UCSD-AML1 (cell line): ENCODE data around the gene GYPC.
A peak's percentile ranks its signal among the peaks of the same experiment; 100 is the strongest.

Source experiments
- DNase-seq: peaks from one replicate; lab custom pipeline; 2025; ENCODE audit not compliant: unreplicated experiment; lab: John Stamatoyannopoulos, UW

GYPC gene

DNA sequence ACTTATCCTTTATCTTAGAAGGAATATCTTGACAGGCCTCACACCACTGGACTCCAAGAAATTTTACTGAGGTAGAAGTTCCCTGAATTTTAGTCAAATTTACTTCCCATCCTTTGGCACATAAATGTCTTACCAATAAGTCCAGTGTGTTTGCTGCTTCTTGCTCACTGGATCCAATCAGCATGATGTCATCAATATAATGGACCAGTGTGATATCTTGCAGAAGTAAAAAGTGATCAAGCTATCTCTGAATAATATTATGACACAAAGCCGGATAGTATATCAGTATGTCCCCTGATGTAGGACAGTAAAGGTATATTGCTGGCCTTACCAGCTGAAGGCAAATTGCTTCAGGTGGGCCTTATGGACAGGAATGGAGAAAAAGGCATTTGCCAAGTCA lies 6.9 kb upstream of the GYPC start:
- DNase-seq = no peak

DNA sequence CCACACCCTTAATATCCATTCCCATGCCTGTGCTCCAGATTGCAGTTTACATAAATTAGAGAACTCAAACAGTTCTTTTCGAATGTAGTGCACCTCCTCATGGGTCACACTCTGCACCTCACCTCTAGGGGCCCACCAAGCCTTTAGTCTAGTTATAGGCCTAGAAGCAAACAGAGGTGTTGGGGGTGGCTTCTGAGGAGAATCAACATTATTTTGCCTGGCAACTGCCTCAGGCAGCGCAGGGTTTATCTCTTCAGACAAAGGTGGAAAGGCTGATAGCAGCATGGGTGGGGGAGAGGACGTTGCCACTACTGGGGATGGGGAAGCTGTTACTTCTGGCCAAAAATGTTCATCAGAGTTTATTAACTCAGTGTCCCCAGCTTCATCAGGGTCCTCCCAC lies 5.0 kb upstream of the GYPC start:
- DNase-seq = no peak

DNA sequence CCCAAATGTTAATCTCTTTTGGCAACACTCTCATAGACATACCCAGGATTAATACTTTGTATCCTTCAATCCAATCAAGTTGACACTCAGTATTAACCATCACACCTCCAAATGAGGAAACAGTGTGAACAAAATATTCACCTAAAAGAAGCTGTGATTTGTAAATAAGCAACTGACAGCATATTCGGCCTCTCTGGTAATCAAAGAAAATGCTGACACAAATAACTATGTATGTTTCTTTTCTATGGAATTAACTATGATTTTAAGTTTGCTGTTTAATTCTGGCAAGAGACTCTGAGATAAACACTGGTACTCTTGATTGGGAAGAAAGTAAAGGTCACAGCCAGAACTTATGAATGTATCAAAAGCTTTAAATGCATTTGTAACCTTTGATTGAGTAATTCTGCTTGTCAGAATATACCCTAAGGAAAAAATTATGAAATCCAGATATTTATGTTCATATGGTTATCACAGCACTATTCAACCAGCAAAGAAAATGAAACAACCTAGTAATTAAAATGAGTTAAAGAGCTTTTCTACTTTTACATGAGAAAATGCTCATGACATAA lies 3.6 kb upstream of the GYPC start:
- DNase-seq = no peak

DNA sequence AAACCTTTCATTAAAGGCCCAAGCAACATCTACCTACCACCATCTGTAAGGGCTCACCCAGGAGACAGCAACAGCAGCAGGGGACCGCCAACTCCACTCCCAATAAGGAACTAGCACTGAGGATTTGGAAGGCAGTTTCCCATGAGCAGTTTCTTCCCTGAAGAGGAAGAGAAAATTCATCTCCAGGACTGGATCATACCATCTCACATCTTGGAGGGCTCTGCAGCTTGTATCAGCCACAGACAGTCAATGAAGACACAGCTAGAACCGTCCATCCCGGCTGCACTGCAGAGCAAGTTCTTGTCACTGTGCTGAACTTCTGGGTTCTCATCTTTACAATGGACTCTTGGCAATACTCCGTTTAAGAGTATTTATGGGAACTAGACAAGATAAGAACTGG lies 2.8 kb upstream of the GYPC start:
- no peak for DNase-seq

DNA sequence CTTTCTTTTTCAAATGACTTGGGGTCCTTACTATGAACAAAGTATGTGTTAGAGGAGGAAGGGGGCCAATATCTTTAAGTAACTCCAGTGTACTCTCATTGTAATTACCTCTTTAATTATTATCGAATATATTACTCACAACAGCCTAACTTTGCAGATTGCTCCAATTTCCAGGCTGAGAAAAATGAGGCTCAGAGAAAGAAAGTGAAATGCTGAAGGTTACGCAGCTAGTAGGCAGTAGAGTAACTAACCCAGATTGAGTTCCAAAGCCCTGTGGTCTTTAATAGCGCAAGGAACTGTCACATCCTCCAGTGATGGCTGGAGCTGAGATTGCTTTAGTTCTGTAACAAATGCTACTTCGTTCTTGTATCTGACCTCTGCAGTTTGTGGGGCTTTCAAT lies 2.2 kb upstream of the GYPC start:
- no peak for DNase-seq

DNA sequence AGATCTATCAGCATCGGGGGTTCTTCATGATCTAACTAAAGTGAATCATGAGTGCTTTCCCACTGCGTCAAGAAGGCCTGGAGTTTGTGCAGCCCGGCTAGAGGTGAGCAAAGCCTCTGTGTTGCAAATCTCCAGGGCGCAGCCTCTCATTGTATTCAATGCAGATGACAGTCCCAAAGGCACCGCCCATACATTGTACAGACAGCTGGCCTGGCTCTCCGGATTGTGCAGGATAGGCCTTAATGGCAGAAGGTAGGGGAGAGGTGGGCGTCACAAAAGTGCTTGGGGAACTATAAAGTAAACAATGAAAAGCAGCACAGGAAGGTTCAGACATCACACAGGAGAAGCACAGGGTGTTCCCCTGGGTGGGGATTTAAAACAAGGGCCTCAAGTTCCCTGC lies 907 bp upstream of the GYPC start:
- DNase-seq = no peak

DNA sequence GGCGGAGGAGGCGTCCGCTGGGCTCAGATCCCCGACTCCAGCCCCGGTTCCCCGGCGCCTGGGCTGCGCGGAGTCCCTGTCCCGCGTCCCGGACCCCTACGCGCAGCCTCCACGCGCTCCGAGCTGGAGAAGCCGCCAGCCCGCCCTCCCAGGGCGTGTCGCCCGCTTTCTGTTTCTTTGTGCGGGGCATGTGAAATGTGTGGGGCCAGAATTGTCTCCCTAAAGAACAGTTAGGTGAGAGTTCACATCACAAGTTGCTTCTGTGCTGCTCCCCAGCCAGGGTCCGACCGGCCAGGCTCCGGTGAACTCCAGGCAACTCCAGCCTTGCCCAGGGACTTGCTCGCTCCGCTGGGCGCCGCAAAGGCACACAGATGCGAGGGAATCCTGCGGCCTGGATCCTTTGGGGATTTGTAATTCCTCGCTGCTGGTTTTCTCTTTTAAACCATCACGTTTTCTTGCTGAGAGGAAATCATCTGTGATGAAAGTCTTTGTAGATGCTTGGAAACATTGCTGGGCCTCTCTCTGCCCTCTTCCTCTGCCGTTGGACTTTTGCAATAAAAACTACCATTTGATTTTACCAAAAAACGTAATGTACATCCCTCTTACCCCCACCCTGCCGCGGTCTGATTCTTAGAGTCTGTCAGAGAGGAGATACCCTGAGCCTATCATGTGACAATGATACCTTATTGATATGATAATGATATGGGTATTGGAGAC lies 631 bp downstream of the GYPC start:
- DNase-seq = peak; percentile 64

DNA sequence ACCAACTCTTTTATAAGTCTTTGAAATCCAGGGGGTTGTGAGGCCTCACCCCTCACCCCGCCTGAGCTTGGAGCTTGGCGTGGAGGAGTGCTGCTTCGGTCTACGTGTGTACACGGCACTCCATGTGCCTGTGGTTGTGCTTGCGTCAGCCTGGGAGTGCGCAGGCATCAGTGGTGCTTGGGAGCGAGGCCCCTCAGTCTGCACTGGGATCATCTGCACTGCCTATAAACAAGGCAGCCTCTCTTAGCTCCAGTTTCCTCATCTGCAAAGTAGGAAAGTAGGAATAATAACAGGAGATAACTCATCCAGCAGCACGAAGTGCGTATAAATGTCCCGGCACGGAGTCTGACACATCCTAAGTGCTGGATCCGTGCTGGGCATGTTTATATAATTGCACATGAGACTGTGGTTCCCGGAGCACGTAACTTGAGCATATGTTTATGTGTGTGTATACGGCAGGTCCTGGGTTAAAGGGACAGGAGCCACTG lies 1.2 kb downstream of the GYPC start:
- peak; percentile 68 for DNase-seq

DNA sequence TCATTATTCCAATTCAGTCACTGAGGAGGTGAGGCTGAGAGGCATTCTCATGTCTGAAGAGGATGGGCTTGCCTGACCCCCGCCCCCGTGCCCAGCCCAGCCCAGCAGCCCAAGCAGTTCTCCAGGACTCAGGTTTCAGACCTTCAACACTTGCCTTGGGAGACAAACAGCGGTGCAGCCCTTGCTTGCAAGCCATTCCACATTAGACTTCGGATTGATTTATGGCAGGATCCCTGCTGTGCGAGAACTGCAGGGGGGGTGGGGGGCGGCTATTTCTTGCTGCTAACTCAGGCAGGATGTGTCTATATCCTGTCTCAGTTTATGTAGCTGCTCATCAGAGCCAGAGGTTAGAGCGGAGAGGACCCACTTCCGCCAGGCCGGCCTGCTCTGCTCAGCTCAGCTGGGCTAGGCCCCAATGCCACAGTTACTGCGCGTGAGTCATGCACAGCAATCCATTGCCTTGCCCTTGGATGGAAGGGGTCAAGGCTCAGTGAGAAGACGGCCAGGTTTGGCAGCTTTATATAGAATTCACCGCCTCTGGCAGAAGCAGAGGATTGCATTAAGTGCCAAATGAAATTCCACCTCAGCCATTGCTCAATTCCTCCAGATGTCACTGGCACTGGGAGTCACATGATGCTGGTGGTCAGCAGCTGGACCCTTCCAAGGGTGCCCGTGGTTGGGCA lies 1.8 kb downstream of the GYPC start:
- peak; percentile 87 for DNase-seq

DNA sequence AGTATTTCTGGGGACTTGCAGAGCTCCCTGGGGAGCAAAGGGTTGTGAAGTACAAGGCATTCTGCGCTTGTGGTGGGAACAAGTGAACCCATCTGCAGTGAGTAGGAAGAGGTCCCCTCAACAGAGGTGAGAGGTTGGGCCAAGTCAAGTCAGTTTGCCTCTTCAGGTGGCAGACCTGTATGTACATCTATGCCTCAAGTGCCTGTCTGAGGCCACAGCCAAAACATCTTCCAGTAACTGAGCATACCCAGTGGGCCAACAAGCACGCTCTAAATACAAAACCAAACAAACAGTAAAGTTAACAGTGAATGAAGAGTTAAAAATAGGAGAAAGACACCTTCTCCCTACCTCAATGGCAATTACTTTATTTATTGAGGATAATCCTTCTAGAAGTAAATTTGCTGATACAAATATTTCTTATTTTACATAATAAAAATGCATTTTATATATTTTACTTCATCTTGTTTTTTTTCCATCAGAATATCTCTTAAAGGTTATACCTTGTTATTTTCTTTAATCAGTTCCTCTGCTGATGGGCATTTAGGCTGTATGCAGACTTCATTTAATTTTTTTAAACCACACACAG lies 2.5 kb downstream of the GYPC start:
- no peak for DNase-seq

DNA sequence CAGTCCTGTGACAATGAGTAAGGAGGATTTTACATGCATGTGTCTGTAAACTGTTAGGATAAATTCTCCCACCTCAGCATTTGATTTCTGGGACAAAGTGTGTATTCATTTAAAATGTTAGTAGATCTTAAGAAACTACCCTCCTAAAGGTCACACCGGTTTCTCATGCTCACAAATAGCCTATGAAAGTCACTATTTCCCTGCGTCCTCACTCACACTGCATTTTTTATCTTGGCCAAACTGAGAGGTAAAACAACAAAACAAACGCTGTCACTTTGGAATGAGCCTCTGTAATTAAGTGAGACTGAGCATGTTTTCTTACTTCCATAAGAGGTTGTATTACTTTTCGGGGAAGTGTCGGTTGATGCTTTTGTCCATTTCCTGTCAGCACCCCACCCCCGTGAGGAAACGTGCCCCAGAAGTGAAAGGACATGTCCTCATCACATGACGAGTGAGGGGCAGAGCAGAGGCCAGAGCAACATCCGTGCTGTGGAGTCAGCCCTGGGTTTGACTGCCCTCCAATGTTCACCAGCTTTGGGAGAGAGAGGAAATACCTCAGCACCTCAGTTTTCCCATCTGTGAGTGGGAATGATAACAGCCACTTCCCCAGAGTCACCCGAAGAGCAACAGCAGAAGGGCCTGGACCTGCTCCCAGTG lies 3.1 kb downstream of the GYPC start:
- DNase-seq = peak; percentile 60

DNA sequence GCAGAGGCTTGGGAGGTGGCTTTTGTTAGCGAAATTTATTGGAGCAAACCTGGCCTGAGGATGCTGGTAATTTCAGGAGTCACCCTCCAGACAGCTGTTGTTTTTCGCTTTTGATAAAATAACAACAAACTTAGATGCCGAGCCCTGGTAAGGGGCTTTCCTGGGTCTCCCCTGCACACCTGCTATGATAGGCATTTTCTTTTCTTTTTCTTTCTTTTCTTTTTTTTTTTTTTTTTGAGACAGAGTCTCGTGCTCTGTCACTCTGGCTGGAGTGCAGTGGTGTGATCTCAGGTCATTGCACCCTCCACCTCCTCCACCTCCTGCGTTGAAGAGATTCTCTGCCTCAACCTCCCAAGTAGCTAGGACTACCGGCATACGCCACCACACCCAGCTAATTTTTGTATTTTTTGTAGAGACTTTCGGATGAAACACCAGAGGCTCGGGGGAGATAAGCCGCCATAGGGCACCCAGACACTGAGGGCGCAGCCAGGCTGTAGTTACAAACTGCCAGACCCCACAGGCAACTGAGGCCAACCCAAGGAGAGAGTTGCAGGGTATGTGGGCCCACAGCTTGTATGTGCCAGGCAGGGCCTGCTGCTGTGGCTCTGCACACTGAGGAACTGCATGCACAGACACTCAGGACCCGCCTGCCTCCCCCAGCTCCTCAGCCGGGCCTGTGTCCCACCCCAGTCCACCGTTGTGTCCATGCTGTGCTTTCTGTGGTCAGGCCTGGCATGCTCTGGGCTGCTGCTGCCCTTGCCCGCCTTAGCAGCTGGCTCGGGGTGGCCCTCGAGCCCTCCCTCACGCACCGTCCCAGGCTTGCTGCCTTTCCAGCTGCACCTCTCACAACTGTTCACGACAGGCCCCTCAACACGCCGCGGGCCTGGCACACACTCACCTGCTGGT lies 3.9 kb downstream of the GYPC start:
- no peak for DNase-seq

DNA sequence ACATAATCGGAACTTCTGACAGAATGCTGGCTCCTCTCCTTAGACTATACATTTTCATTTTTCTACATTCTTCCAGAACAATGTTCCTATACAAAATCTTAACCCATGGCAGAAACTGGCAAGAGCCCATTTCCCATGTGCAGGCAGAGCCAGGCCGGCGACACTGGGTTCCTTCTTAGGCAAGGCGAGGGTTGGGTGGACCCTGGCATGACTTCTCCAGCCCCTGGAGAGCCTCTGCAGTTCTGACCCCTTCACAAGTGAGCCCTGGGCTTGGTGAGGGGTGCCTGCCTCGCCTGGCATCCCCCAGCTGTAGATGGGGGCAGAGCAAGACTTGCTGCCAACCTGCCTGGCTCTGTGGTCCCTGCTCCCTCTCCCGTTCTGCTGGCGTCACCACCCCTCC lies 5.0 kb downstream of the GYPC start:
- no peak for DNase-seq

DNA sequence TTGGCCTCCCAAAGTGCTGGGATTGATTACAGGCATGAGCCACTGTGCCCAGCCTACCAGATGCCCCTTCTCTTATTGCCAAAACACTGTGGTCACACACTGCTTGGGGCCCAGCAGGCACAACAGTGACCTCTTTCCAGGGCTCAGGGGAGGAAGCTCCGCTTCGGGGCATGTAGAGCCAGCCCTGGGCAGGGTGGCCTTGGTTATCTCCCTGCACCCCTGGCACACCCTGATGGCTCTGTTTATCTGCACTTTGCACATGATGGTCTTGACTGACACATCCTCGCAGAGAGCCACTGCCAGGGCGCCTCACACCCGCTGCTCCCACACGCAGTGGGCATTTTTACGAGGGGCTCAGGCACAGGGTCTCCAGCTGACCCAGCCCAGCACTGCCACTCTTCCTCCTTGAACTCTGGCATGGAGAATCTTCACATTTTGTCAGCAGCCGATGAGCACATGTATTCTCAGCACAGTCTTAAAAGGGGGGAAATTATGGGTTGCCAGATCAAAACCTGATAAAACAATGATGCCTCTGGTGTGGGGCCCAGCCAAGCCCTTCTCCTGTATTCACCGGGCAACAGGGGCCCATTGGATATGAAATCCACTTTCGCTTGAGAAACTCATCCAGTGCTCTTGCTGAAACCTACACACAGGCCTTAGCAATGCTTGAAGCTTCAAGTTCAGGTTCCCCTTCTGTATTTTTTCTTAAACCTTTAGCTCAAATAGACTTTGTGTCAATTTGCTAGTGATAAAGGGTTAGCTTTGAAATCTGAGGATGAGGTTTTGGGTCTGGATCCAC lies 5.9 kb downstream of the GYPC start:
- no peak for DNase-seq

DNA sequence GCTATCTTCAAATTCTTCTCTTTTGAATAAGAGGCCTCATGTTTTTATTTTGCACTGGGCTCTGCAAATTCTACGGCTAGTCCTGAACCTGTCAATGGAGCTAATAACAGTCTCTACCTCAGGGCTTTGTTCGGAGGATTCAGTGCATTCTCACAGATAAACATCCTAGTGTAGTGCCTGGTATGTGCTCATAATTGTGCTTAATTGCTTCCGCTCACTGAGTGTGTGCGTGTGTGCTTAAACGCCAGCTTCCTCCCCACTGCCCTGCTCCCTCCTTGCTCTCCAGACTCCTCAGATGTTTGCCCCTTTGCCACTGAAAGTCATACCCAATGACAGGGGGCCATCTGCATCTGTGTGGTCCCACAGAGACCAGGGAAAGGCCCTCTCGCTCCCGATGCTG lies 6.7 kb downstream of the GYPC start:
- no peak for DNase-seq

DNA sequence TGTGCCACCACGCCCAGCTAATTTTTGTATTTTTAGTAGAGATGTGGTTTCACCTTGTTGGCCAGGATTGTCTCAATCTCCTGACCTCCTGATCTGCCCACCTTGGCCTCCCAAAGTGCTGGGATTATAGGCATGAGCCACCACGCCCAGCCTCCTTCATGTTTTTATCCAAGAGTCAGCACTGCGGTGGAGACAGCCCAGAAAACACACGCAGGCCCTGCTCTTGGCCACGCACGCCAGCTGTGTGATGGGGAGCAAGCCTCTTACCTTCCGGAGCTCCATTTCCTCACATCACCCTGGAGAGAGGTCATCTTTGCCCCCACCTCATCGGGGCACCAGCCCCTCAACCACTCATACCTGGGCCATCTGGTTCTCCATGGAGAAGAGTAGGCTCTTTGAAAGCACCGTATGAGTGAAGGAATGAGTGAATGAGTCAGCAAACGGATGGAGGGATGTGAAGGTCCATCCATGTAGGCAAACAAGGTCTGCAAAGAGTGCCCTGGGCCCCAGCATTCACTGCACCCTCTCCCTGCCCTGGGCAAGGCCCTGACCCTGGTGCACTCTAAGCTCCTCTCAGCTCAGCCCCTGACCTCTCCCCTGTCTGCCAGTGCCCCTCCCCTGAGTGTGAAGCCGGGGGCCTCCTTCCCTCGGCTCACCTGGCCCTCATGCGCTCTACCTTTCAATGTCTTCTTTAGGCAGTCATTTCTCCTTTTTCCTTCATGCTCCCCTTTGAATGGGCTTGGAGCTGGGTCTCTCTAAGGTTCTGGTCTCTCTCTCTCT lies 7.4 kb downstream of the GYPC start:
- no peak for DNase-seq

DNA sequence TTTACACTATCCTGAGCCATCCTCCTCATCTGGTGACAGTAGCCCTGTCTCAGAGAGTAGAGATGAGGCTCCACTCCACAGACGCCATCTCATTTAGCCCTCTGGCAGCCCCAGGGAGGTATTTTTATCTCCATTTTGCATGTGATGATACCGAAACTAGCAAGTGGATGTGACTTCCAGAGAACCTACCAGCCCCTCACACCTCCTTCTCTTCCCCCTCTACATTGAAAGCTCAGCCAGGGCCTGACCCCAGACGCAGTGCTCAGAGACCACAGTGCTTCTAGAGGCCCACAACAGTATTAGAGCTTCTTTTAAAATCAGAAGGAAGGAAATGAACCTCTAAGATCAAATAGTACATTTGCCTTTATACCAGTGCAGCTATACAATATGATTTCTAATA lies 8.3 kb downstream of the GYPC start:
- no peak for DNase-seq

DNA sequence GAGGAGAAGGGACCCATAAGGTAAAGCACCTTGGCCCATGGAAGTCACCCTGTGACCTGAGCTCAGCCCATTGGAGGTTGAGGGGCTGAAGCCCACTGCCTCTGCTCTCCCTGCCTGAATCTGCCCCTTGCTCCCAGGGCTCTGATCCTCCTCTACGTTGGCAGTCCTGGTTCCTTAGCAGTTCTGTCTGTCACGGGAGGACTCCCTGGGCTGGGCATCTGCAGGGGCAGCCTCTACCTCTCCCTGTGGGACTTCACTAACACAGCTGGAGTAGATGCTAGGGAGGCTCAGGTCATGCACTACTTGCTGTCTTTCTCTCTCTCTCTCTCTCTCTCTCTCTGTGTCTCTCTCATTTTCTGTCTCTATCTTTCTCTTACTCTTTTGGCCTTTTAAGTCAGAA lies 8.7 kb downstream of the GYPC start:
- no peak for DNase-seq

DNA sequence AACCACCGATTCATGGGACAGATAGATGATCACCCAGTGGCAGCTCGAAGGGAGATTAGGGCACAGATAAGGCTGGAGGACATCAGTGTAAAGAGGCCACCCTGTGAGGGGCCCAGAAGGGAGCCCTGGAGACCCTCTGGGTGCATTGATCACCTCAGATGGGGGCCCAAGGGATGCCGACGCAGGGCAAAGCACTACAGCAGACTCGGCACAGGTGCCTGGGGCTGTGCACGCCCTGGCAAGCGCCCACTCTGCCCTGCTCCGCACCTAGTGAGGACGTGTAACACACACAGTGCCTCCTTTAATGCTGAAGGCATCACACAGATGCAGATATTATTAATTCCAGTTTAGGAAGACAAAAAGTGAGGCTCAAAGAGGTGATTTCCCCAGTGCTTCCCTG lies 9.5 kb downstream of the GYPC start:
- DNase-seq = no peak
